DMS 273 (cell line): ENCODE data around the gene GRIN2A.
A peak's percentile ranks its signal among the peaks of the same experiment; 100 is the strongest.

Experiments used
- DNase-seq: peaks from one replicate; lab custom pipeline; 2025; ENCODE audit not compliant: unreplicated experiment; lab: John Stamatoyannopoulos, UW

Gene GRIN2A

DNA sequence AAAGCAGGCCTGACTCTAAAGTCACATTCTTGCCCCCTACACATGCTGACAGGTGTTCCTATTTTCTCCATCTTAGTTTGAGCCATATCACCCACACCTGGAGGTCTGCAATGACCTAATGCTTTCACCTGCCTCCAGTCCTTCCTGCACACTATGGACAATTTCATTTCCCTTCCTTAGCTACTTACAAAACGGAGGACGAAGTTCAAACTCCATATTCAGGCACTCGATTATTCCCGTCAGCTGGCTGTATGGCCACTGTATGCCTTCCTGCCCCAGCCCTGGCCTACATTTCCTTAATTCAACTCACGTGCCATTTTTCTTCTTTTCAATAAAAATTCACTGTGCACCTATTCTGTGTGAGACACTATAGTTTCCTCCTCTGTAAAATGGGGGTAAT, 44.9 kb downstream of the GRIN2A start:
- no peak for DNase-seq

- DNase-seq = no peak
Observed at GRCh38 chr16:10136916-10137315, 45.3 kb downstream of the GRIN2A start.

GRCh38 chr16:10130538-10130937, 51.7 kb downstream of the GRIN2A start:
- no peak for DNase-seq

DNA sequence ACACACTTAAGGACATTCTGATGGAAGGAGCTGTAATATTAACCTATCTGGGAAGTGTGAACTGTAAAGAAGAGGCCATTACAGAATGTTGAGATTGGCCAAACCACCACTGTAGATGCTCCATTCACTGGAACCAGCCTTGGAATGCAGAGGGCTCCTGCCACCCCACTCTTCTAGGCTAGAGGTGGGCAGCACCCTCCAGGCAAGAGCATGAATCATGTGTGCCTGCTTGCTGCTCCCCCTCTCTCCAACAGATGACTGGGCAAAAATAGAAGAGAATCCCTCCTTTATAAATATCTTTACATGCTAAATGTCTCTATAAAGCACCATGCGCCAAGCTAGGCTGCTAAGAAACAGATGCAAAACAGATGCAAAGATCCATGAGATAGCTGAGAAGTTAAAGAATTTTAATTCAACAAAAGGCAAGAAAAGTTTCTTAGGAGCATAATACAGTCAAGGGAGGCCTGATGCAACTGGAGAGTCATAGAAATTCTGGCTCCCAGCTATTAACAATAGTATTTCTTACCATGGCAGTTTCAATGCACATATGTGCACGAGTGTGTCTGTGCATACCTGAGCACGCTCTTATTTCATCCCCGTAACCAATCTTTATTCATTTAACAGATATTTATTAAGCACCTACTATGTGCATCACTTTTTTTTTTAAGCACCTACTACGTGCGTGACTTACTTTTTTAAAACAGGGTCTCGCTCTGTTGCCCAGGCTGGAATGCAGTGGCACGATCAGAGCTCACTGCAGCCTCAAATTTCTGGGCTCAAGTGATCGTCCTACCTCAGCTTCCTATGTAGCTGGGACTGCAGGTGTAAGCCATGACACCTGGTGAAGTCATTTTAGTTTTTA, 53.6 kb downstream of the GRIN2A start:
- no peak for DNase-seq

DNA sequence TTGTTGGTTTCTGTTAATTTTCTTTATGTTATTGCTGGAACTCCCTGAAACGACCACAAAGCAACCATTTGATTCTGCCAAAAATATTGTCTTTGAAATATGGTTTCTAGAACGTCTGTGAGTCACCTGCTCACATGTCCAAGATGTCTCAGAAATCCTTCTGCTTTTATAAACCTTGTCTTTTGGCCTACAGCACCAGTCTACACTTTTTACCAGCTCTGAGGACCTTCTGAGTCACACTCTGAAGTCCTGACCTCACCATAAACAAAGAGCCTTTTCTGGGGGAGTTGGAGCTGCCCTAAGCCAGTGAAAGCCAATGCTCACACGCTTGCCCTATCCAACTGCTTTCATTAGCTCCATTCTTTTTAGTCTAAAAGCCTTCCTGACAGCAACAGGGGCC, 55.5 kb downstream of the GRIN2A start:
- no peak for DNase-seq

DNA sequence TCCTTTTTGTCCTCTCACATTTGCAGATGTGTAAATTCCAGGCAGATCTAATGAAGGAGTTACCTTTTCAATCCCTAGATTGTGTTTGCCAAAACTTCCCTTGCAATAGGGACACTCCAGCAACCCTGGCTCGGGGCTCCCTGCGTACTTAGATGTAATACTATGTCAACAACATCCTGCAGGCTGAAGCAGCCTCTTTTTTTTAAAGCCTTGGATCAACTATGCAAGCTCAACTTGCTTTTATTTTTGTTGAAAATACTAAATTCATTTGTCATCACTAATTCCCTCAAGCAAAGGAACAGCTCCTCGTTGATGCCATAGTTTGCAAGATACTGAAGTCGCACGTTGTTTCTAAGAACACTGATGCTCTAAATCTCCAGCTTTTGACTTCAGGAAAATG, 59.1 kb downstream of the GRIN2A start:
- no peak for DNase-seq

DNA sequence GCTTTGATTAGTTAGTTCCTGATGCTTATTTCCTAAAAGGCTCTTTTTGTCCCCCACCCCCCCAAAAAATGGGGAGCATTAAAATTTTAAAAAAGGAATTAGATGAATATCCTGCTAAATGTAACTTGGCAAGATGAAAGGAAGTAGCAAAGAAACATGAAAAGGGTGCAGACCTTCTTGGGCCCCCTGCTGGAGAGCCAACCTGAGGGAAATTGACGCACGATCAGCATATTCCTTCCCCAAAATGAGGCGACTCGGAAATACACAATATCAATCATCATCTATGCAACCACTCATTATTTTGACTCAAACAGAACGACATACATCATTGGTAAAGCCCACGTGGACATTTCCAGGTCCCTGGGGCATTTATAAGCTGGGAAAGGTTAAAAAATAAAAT, 59.7 kb downstream of the GRIN2A start:
- peak; percentile 11 for DNase-seq

GRCh38 chr16:10121897-10122425, 60.3 kb downstream of the GRIN2A start:
- DNase-seq = no peak

DNA sequence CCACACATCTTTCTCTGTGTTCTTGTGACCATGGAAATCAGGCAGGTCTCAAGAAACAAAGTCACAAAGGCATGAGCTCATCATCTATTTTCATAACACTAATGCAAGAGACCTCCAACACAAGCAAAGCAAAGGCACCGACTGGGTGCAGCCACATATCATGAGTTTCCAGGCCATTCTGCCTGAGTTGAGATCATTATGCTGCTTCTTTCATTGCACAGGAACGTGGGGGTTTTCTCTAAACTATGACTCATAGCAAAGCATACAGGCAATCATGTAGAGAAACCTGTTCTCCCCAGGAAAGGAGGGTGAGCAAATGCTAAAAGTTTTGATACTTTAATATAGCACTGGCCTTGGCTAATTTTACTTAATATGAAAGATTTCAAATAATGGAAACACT, 60.7 kb downstream of the GRIN2A start:
- DNase-seq = no peak

GRCh38 chr16:10120953-10121352, 61.3 kb downstream of the GRIN2A start:
- DNase-seq = no peak

GRCh38 chr16:10114409-10114808, 67.8 kb downstream of the GRIN2A start:
- DNase-seq = no peak

- DNase-seq = no peak
Observed at GRCh38 chr16:10113248-10113647, 69.0 kb downstream of the GRIN2A start.

- no peak for DNase-seq
Observed at GRCh38 chr16:10112021-10112420, 70.2 kb downstream of the GRIN2A start.

GRCh38 chr16:10111156-10111761, 71.0 kb downstream of the GRIN2A start:
- DNase-seq = no peak

DNA sequence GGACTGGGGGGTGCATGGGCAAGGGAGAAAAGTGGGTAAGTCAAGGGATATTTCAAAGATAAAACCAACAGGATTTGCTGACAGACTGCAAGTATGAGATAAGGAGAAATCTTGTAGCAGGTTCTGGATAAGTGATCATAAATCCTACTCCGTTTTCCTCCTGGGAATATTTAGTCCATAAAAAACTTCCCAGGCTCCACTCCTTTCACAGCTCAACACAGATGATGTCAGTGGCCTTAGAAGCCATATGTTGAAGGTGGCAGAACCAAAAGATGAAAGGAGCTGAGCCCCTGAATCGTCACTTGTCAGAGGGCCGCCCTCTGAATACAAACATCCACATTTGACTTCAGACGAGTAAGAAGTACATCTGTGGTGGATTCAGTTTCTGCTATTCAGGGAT, 71.7 kb downstream of the GRIN2A start:
- no peak for DNase-seq

DNA sequence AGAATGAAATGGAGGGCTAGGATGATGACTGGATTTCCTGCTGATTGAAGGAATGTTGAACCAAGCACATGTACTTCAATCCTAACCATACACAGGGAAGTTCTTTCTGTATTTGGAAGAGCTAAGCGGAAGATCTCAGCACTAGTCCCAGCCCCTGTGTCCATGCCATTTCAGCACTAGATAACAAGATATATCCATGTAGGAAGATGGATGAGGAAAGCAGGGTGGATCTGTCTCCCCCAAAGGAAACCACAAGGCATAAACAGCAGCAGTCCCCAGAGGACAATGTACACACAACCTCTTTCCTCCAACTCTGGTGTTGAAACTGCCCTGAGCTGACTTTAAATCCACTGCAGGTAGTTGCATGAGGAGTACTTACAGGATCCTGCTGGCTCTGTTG, 75.1 kb downstream of the GRIN2A start:
- no peak for DNase-seq

DNA sequence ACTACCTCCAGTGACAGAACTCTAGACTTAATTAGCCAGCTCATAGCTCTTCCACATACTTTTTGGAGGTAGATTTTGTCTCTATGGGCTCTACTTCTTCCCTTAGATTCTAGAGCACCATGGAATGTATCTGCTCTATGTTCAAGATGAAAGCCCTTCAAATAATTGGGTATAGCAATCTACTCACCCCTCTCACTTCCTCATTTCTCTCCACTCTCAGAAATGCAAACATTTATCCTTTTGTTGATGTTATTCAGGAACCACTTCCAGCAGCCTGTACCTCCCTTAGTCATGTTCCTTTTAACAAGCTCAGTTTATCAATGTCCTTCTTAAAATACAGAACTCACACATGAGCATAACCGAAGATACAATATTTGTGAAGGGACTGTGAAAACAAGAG, 78.5 kb downstream of the GRIN2A start:
- DNase-seq = no peak

GRCh38 chr16:10103118-10103517, 79.1 kb downstream of the GRIN2A start:
- no peak for DNase-seq

- no peak for DNase-seq
Observed at GRCh38 chr16:10100829-10101228, 81.4 kb downstream of the GRIN2A start.

GRCh38 chr16:10098991-10099390, 83.2 kb downstream of the GRIN2A start:
- no peak for DNase-seq

DNA sequence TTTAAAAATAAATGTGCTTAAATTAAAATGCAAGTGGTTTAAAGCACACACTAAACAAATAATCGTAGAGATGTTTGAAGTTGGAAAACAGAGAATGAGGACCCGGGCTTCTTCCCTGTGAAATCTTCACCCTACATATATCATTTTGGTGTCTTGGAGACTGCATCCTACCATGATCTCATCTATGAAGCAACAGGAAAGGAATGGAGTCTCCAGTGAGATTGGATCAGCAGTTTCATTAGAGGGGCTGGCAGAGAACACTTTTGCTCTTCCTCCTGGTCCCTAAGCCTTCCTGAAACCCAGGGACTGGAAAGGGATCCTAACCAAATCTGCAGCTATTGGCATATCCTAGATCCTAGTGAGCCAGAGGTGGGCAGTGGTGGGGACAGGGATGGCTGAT, 85.0 kb downstream of the GRIN2A start:
- DNase-seq = no peak

GRCh38 chr16:10093576-10093975, 88.7 kb downstream of the GRIN2A start:
- DNase-seq = peak; percentile 8
